ENCODE results near the gene PTPRN2.

- TF ChIP-seq, protein P1, sequence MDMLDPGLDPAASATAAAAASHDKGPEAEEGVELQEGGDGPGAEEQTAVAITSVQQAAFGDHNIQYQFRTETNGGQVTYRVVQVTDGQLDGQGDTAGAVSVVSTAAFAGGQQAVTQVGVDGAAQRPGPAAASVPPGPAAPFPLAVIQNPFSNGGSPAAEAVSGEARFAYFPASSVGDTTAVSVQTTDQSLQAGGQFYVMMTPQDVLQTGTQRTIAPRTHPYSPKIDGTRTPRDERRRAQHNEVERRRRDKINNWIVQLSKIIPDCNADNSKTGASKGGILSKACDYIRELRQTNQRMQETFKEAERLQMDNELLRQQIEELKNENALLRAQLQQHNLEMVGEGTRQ (CRISPR knock-in tag; IDR thresholded peaks at IDR 0.05), result no peak
- TF ChIP-seq ZBTB49 (CRISPR knock-in tag; IDR thresholded peaks at IDR 0.05; ENCODE audit: borderline replicate concordance) (no peak), ZNF175 (CRISPR knock-in tag; IDR thresholded peaks at IDR 0.05; ENCODE audit: low read depth) (no peak), RFX5 (IDR thresholded peaks at IDR 0.05; ENCODE audit: low read depth, low read length) (no peak), JUND (IDR thresholded peaks at IDR 0.05; ENCODE audit: borderline replicate concordance, low read depth, low read length) (no peak), JUND (tag; IDR thresholded peaks at IDR 0.05; ENCODE audit: borderline replicate concordance, low read depth, low read length) (no peak), SIN3B (IDR thresholded peaks at IDR 0.05; ENCODE audit: low read depth) (no peak)
Observed at GRCh38 chr7:158525648-158526484, 61.8 kb downstream of the PTPRN2 start.
